HEK293 (cell line): Measurements from ENCODE around the gene LMNA.
A peak's percentile ranks its signal among the peaks of the same experiment; 100 is the strongest.

Experiments
- BCL11B ChIP-seq: fragments of 450-650 bp; formaldehyde crosslinking; IDR thresholded peaks from 2 replicates; pipeline ENCODE4 v1.5.1; 2016; ENCODE audit warnings: low read depth, missing biosample characterization, missing genetic modification characterization
- EGR2 ChIP-seq: fragments of 450-650 bp; formaldehyde crosslinking; IDR thresholded peaks from 2 replicates; pipeline ENCODE4 v1.5.1; 2016; ENCODE audit warnings: low read depth, missing biosample characterization, missing genetic modification characterization
- GLI4 ChIP-seq: fragments of 450-650 bp; formaldehyde crosslinking; IDR thresholded peaks from 2 replicates; pipeline ENCODE4 v1.5.1; 2016; ENCODE audit warnings: missing biosample characterization, missing genetic modification characterization
- HOXC10 ChIP-seq: sonication (generic); formaldehyde crosslinking; IDR thresholded peaks from 2 replicates; pipeline ENCODE4 v1.8.1; 2023; ENCODE audit warnings: mild to moderate bottlenecking, missing genetic modification reagents
- KLF16 ChIP-seq: fragments of 450-650 bp; formaldehyde crosslinking; IDR thresholded peaks from 2 replicates; pipeline ENCODE4 v1.5.1; 2017; ENCODE audit warnings: missing biosample characterization, missing genetic modification characterization
- KLF9 ChIP-seq: fragments of 450-650 bp; formaldehyde crosslinking; IDR thresholded peaks from 2 replicates; pipeline ENCODE4 v1.5.1; 2016; ENCODE audit warnings: missing biosample characterization, missing genetic modification characterization, low read depth
- REPIN1 ChIP-seq: fragments of 450-650 bp; formaldehyde crosslinking; IDR thresholded peaks from 2 replicates; pipeline ENCODE4 v1.5.1; 2017; ENCODE audit warnings: missing biosample characterization, missing genetic modification characterization, low read depth
- SALL2 ChIP-seq: fragments of 450-650 bp; formaldehyde crosslinking; IDR thresholded peaks from 2 replicates; pipeline ENCODE4 v1.5.0; 2017; ENCODE audit warnings: missing biosample characterization, mild to moderate bottlenecking, missing genetic modification characterization, borderline replicate concordance
- SCRT2 ChIP-seq: fragments of 450-650 bp; formaldehyde crosslinking; IDR thresholded peaks from 2 replicates; pipeline ENCODE4 v1.5.1; 2016; ENCODE audit warnings: missing biosample characterization, missing genetic modification characterization
- ZBTB17 ChIP-seq: fragments of 450-650 bp; formaldehyde crosslinking; IDR thresholded peaks from 2 replicates; pipeline ENCODE4 v1.5.1; 2016; ENCODE audit warnings: missing biosample characterization, missing genetic modification characterization
- ZBTB20 ChIP-seq: fragments of 450-650 bp; formaldehyde crosslinking; IDR thresholded peaks from 2 replicates; pipeline ENCODE4 v1.5.1; 2016; ENCODE audit warnings: missing biosample characterization, missing genetic modification characterization
- ZFHX2 ChIP-seq: fragments of 450-650 bp; formaldehyde crosslinking; conservative IDR thresholded peaks from 2 replicates; pipeline ENCODE4 v1.5.1; 2016; ENCODE audit warnings: missing biosample characterization, missing genetic modification characterization
- ZFP3 ChIP-seq: fragments of 450-650 bp; formaldehyde crosslinking; IDR thresholded peaks from 2 replicates; pipeline ENCODE4 v1.5.1; 2016; ENCODE audit warnings: low read depth, missing biosample characterization, missing genetic modification characterization
- ZNF184 ChIP-seq: fragments of 450-650 bp; IDR thresholded peaks from 2 replicates; pipeline ENCODE4 v1.5.1; 2018; ENCODE audit warnings: missing biosample characterization, mild to moderate bottlenecking, missing genetic modification characterization
- ZNF221 ChIP-seq: fragments of 450-650 bp; formaldehyde crosslinking; IDR thresholded peaks from 2 replicates; pipeline ENCODE4 v1.5.1; 2017; ENCODE audit warnings: missing biosample characterization, missing genetic modification characterization, borderline replicate concordance
- ZNF24 ChIP-seq: fragments of 450-650 bp; formaldehyde crosslinking; IDR thresholded peaks from 2 replicates; pipeline ENCODE4 v1.5.1; 2016; ENCODE audit warnings: missing biosample characterization, missing genetic modification characterization
- ZNF248 ChIP-seq: fragments of 450-650 bp; formaldehyde crosslinking; IDR thresholded peaks from 2 replicates; pipeline ENCODE4 v1.5.1; 2017; ENCODE audit warnings: missing biosample characterization, missing genetic modification characterization
- ZNF266 ChIP-seq: fragments of 450-650 bp; formaldehyde crosslinking; IDR thresholded peaks from 2 replicates; pipeline ENCODE4 v1.5.1; 2016; ENCODE audit warnings: missing biosample characterization, missing genetic modification characterization, low read depth
- ZNF335 ChIP-seq: fragments of 450-650 bp; formaldehyde crosslinking; conservative IDR thresholded peaks from 2 replicates; pipeline ENCODE4 v1.5.1; 2016; ENCODE audit warnings: missing biosample characterization, missing genetic modification characterization
- ZNF473 ChIP-seq: fragments of 450-650 bp; formaldehyde crosslinking; IDR thresholded peaks from 2 replicates; pipeline ENCODE4 v1.5.1; 2017; ENCODE audit warnings: missing biosample characterization, missing genetic modification characterization
- ZNF510 ChIP-seq: fragments of 450-650 bp; formaldehyde crosslinking; IDR thresholded peaks from 2 replicates; pipeline ENCODE4 v1.5.1; 2018; ENCODE audit warnings: mild to moderate bottlenecking, missing genetic modification characterization, missing biosample characterization; ENCODE audit not compliant: insufficient replicate concordance
- ZNF777 ChIP-seq: fragments of 450-650 bp; formaldehyde crosslinking; IDR thresholded peaks from 2 replicates; pipeline ENCODE4 v1.5.1; 2017; ENCODE audit warnings: missing biosample characterization, missing genetic modification characterization, borderline replicate concordance
- ZSCAN30 ChIP-seq: fragments of 450-650 bp; IDR thresholded peaks from 2 replicates; pipeline ENCODE4 v1.5.1; 2018; ENCODE audit warnings: missing biosample characterization, mild to moderate bottlenecking, missing genetic modification characterization, moderate library complexity
- ZXDB ChIP-seq: fragments of 450-650 bp; formaldehyde crosslinking; IDR thresholded peaks from 2 replicates; pipeline ENCODE4 v1.5.1; 2016; ENCODE audit warnings: missing biosample characterization, missing genetic modification characterization
- TF ChIP-seq, protein P1 (sequence below): fragments of 450-650 bp; formaldehyde crosslinking; IDR thresholded peaks from 2 replicates; pipeline ENCODE4 v1.5.1; 2016; ENCODE audit warnings: missing biosample characterization, missing genetic modification characterization
- TF ChIP-seq, protein P2 (sequence below): fragments of 450-650 bp; formaldehyde crosslinking; IDR thresholded peaks from 2 replicates; pipeline ENCODE4 v1.5.1; 2017; ENCODE audit warnings: missing biosample characterization, missing genetic modification characterization
- TF ChIP-seq, protein P3 (sequence below): fragments of 450-650 bp; formaldehyde crosslinking; IDR thresholded peaks from 2 replicates; pipeline ENCODE4 v1.5.1; 2016; ENCODE audit warnings: missing biosample characterization, missing genetic modification characterization
- TF ChIP-seq, protein P4 (sequence below): fragments of 450-650 bp; formaldehyde crosslinking; IDR thresholded peaks from 2 replicates; pipeline ENCODE4 v1.5.1; 2016; ENCODE audit warnings: missing biosample characterization, missing genetic modification characterization
- TF ChIP-seq, protein P5 (sequence below): fragments of 450-650 bp; formaldehyde crosslinking; IDR thresholded peaks from 2 replicates; pipeline ENCODE4 v1.5.1; 2016; ENCODE audit warnings: missing biosample characterization, missing genetic modification characterization

LMNA gene

DNA sequence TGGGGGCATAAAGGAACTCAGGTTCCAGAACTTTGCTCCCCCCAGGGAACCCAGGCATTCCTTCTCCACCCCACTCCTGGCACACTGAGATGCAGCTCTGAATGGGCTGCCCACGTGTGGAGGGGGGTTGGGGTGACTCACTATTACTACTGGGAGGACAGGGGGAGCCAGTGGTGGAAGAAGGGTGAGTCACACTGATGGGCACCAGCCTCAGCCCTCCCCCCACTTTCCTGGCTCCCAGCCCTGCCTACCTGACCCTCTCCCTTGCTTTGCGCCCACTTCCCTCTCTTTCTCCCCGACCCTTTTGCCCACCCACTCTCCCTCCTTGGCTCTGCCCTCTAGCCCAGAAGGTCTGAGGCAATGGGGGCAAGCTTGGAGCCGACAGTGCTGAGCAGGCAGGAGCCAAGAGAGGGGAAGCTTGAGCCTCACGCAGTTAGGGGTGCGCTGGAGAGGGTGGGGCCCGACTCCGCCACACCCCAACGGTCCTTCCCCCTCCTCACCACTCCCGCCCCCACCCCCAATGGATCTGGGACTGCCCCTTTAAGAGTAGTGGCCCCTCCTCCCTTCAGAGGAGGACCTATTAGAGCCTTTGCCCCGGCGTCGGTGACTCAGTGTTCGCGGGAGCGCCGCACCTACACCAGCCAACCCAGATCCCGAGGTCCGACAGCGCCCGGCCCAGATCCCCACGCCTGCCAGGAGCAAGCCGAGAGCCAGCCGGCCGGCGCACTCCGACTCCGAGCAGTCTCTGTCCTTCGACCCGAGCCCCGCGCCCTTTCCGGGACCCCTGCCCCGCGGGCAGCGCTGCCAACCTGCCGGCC lies at the start of gene LMNA (continued):
- TF ChIP-seq ZBTB17 (peak; percentile 75; the same call in 1 of the 2 replicates), ZNF510 (tag by site-specific recombination) (no peak), ZNF266 (tag by site-specific recombination) (no peak), ZNF248 (tag by site-specific recombination) (no peak), REPIN1 (tag by site-specific recombination) (no peak), ZNF24 (tag by site-specific recombination) (peak; percentile 92), ZFHX2 (tag by site-specific recombination) (peak; percentile 99), HOXC10 (no peak), ZSCAN30 (0 out of 2 replicates have a peak, but pooled peaks have one; percentile 17), KLF16 (tag by site-specific recombination) (peak; percentile 60; the same call in 1 of the 2 replicates), ZBTB20 (tag by site-specific recombination) (peak; percentile 40; the same call in 1 of the 2 replicates), SALL2 (tag by site-specific recombination) (no peak), GLI4 (no peak), ZXDB (tag by site-specific recombination) (peak; percentile 60; the same call in 1 of the 2 replicates), ZNF335 (peak; percentile 78), KLF9 (tag by site-specific recombination) (peak; percentile 76), SCRT2 (peak; percentile 24; the same call in 1 of the 2 replicates), BCL11B (peak; percentile 84), ZNF221 (tag by site-specific recombination) (no peak), EGR2 (tag by site-specific recombination) (peak; percentile 97), ZNF184 (no peak), ZFP3 (no peak), ZNF473 (tag by site-specific recombination) (peak; percentile 47; the same call in 1 of the 2 replicates), ZNF777 (tag by site-specific recombination) (no peak)
- TF ChIP-seq, protein P1, sequence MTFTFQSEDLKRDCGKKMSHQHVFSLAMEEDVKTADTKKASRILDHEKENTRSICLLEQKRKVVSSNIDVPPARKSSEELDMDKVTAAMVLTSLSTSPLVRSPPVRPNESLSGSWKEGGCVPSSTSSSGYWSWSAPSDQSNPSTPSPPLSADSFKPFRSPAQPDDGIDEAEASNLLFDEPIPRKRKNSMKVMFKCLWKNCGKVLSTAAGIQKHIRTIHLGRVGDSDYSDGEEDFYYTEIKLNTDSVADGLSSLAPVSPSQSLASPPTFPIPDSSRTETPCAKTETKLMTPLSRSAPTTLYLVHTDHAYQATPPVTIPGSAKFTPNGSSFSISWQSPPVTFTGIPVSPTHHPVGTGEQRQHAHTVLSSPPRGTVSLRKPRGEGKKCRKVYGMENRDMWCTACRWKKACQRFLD (tag by site-specific recombination), result peak; percentile 84; the same call in 1 of the 2 replicates
- TF ChIP-seq, protein P2, sequence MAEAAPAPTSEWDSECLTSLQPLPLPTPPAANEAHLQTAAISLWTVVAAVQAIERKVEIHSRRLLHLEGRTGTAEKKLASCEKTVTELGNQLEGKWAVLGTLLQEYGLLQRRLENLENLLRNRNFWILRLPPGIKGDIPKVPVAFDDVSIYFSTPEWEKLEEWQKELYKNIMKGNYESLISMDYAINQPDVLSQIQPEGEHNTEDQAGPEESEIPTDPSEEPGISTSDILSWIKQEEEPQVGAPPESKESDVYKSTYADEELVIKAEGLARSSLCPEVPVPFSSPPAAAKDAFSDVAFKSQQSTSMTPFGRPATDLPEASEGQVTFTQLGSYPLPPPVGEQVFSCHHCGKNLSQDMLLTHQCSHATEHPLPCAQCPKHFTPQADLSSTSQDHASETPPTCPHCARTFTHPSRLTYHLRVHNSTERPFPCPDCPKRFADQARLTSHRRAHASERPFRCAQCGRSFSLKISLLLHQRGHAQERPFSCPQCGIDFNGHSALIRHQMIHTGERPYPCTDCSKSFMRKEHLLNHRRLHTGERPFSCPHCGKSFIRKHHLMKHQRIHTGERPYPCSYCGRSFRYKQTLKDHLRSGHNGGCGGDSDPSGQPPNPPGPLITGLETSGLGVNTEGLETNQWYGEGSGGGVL, result peak; percentile 100
- TF ChIP-seq, protein P3, sequence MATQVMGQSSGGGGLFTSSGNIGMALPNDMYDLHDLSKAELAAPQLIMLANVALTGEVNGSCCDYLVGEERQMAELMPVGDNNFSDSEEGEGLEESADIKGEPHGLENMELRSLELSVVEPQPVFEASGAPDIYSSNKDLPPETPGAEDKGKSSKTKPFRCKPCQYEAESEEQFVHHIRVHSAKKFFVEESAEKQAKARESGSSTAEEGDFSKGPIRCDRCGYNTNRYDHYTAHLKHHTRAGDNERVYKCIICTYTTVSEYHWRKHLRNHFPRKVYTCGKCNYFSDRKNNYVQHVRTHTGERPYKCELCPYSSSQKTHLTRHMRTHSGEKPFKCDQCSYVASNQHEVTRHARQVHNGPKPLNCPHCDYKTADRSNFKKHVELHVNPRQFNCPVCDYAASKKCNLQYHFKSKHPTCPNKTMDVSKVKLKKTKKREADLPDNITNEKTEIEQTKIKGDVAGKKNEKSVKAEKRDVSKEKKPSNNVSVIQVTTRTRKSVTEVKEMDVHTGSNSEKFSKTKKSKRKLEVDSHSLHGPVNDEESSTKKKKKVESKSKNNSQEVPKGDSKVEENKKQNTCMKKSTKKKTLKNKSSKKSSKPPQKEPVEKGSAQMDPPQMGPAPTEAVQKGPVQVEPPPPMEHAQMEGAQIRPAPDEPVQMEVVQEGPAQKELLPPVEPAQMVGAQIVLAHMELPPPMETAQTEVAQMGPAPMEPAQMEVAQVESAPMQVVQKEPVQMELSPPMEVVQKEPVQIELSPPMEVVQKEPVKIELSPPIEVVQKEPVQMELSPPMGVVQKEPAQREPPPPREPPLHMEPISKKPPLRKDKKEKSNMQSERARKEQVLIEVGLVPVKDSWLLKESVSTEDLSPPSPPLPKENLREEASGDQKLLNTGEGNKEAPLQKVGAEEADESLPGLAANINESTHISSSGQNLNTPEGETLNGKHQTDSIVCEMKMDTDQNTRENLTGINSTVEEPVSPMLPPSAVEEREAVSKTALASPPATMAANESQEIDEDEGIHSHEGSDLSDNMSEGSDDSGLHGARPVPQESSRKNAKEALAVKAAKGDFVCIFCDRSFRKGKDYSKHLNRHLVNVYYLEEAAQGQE (tag by site-specific recombination), result no peak
- TF ChIP-seq, protein P4, sequence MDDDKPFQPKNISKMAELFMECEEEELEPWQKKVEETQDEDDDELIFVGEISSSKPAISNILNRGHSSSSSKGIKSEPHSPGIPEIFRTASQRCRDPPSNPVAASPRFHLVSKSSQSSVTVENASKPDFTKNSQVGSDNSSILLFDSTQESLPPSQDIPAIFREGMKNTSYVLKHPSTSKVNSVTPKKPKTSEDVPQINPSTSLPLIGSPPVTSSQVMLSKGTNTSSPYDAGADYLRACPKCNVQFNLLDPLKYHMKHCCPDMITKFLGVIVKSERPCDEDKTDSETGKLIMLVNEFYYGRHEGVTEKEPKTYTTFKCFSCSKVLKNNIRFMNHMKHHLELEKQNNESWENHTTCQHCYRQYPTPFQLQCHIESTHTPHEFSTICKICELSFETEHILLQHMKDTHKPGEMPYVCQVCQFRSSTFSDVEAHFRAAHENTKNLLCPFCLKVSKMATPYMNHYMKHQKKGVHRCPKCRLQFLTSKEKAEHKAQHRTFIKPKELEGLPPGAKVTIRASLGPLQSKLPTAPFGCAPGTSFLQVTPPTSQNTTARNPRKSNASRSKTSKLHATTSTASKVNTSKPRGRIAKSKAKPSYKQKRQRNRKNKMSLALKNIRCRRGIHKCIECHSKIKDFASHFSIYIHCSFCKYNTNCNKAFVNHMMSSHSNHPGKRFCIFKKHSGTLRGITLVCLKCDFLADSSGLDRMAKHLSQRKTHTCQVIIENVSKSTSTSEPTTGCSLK (tag by site-specific recombination), result no peak
- TF ChIP-seq, protein P5, sequence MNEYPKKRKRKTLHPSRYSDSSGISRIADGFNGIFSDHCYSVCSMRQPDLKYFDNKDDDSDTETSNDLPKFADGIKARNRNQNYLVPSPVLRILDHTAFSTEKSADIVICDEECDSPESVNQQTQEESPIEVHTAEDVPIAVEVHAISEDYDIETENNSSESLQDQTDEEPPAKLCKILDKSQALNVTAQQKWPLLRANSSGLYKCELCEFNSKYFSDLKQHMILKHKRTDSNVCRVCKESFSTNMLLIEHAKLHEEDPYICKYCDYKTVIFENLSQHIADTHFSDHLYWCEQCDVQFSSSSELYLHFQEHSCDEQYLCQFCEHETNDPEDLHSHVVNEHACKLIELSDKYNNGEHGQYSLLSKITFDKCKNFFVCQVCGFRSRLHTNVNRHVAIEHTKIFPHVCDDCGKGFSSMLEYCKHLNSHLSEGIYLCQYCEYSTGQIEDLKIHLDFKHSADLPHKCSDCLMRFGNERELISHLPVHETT (tag by site-specific recombination), result peak; percentile 75
